Esophagus muscularis mucosa (tissue), 3 donors: ENCODE results near the gene KRTAP9-4.
"Not testable (repeated sequence)": the region's sequence is repeated elsewhere in the genome, so short reads cannot be mapped to it uniquely, and the experiment has no call there.

Experiments used
- EP300 ChIP-seq: sonication (generic); formaldehyde crosslinking; IDR thresholded peaks from one replicate; pipeline ENCODE4 v1.6.1; 2017; ENCODE audit warnings: antibody characterized with exemption
- TF ChIP-seq, protein P1 (sequence below), 3 experiments: fragments of 200-600 bp in 2 of 3; fragments of 450-650 bp in 1 of 3; sonication (generic) in 2 of 3; IDR thresholded peaks; one replicate each; pipeline ENCODE4 v1.5.1; 2017 to 2019; ENCODE audit warnings: antibody characterized with exemption in 3 of 3, mild to moderate bottlenecking in 2 of 3, moderate library complexity in 1 of 3

GRCh38 chr17:41275648-41276190, 26.2 kb downstream of the KRTAP9-4 start, which contains the start of gene KRTAP9-7:
- TF ChIP-seq, protein P1, sequence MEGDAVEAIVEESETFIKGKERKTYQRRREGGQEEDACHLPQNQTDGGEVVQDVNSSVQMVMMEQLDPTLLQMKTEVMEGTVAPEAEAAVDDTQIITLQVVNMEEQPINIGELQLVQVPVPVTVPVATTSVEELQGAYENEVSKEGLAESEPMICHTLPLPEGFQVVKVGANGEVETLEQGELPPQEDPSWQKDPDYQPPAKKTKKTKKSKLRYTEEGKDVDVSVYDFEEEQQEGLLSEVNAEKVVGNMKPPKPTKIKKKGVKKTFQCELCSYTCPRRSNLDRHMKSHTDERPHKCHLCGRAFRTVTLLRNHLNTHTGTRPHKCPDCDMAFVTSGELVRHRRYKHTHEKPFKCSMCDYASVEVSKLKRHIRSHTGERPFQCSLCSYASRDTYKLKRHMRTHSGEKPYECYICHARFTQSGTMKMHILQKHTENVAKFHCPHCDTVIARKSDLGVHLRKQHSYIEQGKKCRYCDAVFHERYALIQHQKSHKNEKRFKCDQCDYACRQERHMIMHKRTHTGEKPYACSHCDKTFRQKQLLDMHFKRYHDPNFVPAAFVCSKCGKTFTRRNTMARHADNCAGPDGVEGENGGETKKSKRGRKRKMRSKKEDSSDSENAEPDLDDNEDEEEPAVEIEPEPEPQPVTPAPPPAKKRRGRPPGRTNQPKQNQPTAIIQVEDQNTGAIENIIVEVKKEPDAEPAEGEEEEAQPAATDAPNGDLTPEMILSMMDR (IDR thresholded peaks at IDR 0.05): not testable (repeated sequence)
- TF ChIP-seq EP300: not testable (repeated sequence)
